Keratinocyte (primary cell): Measurements from ENCODE around the gene CAST. TPM values are rescaled to one million over a fixed set of nuclear protein-coding genes. Genes with fewer than 3 reads are reported as not detected.

Experiments used
- DNase-seq: peaks from one replicate; pipeline ENCODE4 v3.0.0-alpha.2; 2011; ENCODE audit warnings: low read depth, missing footprints, low spot score
- FAIRE-seq: peaks from 2 replicates; lab custom pipeline; 2011; peaks lifted over from hg19 to GRCh38; lab: Jason Lieb, UNC
- H2AFZ ChIP-seq: 2 replicates; pipeline ENCODE4 v1.6.0; 2012; ENCODE audit warnings: low read length, control low read depth, inconsistent platforms; ENCODE audit not compliant: control insufficient read depth
- H3K27ac ChIP-seq: 2 replicates; pipeline ENCODE4 v1.5.1; 2011; ENCODE audit warnings: low read length; ENCODE audit not compliant: control insufficient read depth, insufficient read depth
- H3K27me3 ChIP-seq: 3 replicates; pipeline ENCODE4 v1.6.0; 2011; ENCODE audit warnings: low read length; ENCODE audit not compliant: control insufficient read depth, insufficient read depth; ENCODE audit errors: extremely low read depth
- H3K36me3 ChIP-seq, 2 experiments: 2 replicates in 1 of 2; 3 replicates in 1 of 2; pipeline ENCODE4 v1.5.1; 2011; ENCODE audit warnings: low read length in 2 of 2, mild to moderate bottlenecking in 1 of 2; ENCODE audit not compliant: control insufficient read depth in 2 of 2, insufficient read depth in 2 of 2; ENCODE audit errors: extremely low read depth in 1 of 2
- H3K4me1 ChIP-seq: 3 replicates; pipeline ENCODE4 v1.5.1; 2011; ENCODE audit warnings: low read length; ENCODE audit not compliant: control insufficient read depth, insufficient read depth; ENCODE audit errors: extremely low read depth
- H3K4me2 ChIP-seq: 3 replicates; pipeline ENCODE4 v1.6.0; 2011; ENCODE audit warnings: low read depth, low read length; ENCODE audit not compliant: control insufficient read depth, insufficient read depth; ENCODE audit errors: extremely low read depth
- H3K4me3 ChIP-seq, 3 experiments: fragments of 200-600 bp in 1 of 3; sonication (generic) in 1 of 3; 2 replicates in 2 of 3; 3 replicates in 1 of 3; pipeline ENCODE4 v1.5.1; 2011 to 2016; ENCODE audit warnings: low read length in 3 of 3, mild to moderate bottlenecking in 3 of 3, control low read depth in 2 of 3, inconsistent platforms in 1 of 3, low read depth in 1 of 3, mixed read lengths in 1 of 3, mixed run types in 1 of 3, moderate library complexity in 1 of 3; ENCODE audit not compliant: control insufficient read depth in 2 of 3, insufficient read depth in 2 of 3; ENCODE audit errors: extremely low read depth in 1 of 3
- H3K79me2 ChIP-seq: 2 replicates; pipeline ENCODE4 v1.6.0; 2012; ENCODE audit warnings: low read length; ENCODE audit not compliant: control insufficient read depth, insufficient read depth
- H3K9ac ChIP-seq: 3 replicates; pipeline ENCODE4 v1.6.0; 2011; ENCODE audit warnings: low read length; ENCODE audit not compliant: control insufficient read depth, insufficient read depth; ENCODE audit errors: extremely low read depth
- H3K9me1 ChIP-seq: 3 replicates; pipeline ENCODE4 v1.6.0; 2011; ENCODE audit warnings: low read length; ENCODE audit not compliant: control insufficient read depth, insufficient read depth; ENCODE audit errors: extremely low read depth
- H3K9me3 ChIP-seq: 2 replicates; pipeline ENCODE4 v1.5.1; 2012; ENCODE audit warnings: low read depth, low read length; ENCODE audit not compliant: control insufficient read depth
- H4K20me1 ChIP-seq: 3 replicates; pipeline ENCODE4 v1.6.0; 2011; ENCODE audit warnings: low read length; ENCODE audit not compliant: control insufficient read depth, insufficient read depth; ENCODE audit errors: extremely low read depth
- EZH2 ChIP-seq: IDR thresholded peaks from one replicate; pipeline ENCODE4 v1.6.1; 2012; ENCODE audit warnings: inconsistent platforms, mild to moderate bottlenecking, low read length, moderate library complexity
- dilution Hi-C: fragments of 300-500 bp; cut with MboI; formaldehyde crosslinking; loops from one replicate; pipeline ENCODE4 v1.7.0; 2020; ENCODE audit warnings: low sequenced_read_pairs; ENCODE audit not compliant: extremely low pct_ligation_motif_present
- polyA plus RNA-seq, 5 experiments: library from polyadenylated mRNA; depleted of rRNA in 3 of 5; stranded (reverse) in 3 of 5; stranded (forward) in 1 of 5; unstranded in 1 of 5; fragments of >200 nt; gene quantifications; 1 replicate in 1 of 5; 2 replicates in 3 of 5; 3 replicates in 1 of 5; pipeline versions ENCODE4 v1.2.1 to v1.2.3, GENCODE V29; 2011 to 2012; ENCODE audit warnings: missing spikeins in 2 of 5, low read depth in 1 of 5, low replicate concordance in 1 of 5
- TF ChIP-seq, protein P1 (sequence below), 3 experiments: IDR thresholded peaks in 1 of 3; conservative IDR thresholded peaks in 1 of 3; optimal IDR thresholded peaks in 1 of 3; 2 replicates in 2 of 3; 3 replicates in 1 of 3; pipeline versions ENCODE3 to v1.5.1; 2011; ENCODE audit warnings: low read length in 3 of 3, mild to moderate bottlenecking in 3 of 3, moderate library complexity in 2 of 3, control low read depth in 1 of 3, inconsistent platforms in 1 of 3; ENCODE audit not compliant: insufficient read depth in 2 of 3; ENCODE audit errors: extremely low read depth in 1 of 3

CAST gene
- polyA plus RNA-seq, 1 donor (not counting 4 experiments of a cell fraction or from before 2014, with no cell fraction given), result 238 TPM

DNA sequence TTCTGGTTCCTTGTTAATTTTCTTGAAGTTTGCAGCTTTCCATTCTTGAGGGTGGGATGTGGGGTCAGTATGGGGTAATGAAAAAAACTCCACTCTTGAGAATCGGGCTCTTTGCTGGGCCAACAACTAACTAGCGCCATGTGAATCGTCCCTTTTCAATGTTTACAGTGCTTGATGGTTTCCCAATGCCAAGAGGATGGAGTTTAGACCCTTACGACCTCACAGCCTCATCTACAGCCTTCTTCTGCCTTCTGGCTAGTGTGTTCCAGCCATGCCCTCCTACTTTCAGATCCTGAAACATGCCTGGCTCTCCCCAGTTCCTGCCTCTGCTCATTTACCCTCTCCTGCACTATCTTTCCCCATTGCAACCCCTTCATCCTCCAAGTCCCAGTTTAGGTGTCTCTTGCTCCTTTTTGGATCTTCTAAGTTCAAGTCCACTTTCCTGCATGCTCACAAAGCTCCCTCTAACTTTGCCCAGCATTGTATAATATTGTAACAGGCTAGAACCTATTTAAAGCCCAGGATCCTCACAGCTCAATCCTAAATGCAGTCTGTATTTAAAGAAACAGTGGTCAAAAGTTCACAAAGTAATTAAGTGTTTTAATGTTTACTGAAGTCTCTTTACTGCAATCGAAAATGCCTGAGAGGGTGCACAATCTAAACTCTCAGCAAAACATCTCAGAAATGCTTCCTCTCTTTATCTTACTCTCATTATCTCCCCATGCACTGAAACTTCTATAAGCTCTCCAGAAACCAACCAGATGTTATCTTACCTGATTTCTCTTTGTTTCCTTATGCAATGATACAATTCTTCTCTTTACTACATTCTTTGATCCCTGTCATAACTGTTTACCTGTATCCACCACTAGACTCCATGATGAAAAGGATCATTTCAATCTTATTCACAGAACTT is 20.6 kb upstream of the CAST start:
- H3K4me2 ChIP-seq, result no peak overlapping the region
- no peak for FAIRE-seq

DNA sequence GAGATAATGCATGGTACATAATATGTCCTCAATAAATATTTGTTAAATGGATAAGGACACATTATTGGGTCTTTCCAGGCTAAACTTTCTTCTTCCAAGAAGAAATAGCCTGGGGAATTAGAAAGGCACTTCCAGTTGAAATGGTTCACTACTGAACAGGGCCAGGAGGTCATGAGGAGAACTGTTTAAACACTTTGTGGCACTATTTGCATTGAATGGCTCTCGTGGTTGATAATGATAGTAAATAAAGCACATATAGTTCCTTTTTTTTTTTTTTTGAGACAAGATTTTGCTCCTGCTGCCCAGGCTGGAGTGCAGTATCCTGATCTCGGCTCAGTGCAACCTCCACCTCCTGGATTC is 19.9 kb upstream of the CAST start:
- Histone ChIP-seq H2AFZ (no peak overlapping the region), H3K36me3 (no peaks in the 10 kb centered on the region), H3K27me3 (no peaks in the 10 kb centered on the region), H3K9me1 (no peaks in the 10 kb centered on the region), H3K4me3 (no peak overlapping the region), H3K79me2 (no peaks in the 10 kb centered on the region), H4K20me1 (no peaks in the 10 kb centered on the region), H3K27ac (no peak overlapping the region), H3K9ac (no peak overlapping the region), H3K4me1 (peaks cover under 1% of the 10 kb centered on the region), H3K9me3 (no peaks in the 10 kb centered on the region), H3K4me2 (no peak overlapping the region)
- dilution Hi-C loops, result no loop called here
- TF ChIP-seq EZH2, result no peak
- TF ChIP-seq, protein P1, sequence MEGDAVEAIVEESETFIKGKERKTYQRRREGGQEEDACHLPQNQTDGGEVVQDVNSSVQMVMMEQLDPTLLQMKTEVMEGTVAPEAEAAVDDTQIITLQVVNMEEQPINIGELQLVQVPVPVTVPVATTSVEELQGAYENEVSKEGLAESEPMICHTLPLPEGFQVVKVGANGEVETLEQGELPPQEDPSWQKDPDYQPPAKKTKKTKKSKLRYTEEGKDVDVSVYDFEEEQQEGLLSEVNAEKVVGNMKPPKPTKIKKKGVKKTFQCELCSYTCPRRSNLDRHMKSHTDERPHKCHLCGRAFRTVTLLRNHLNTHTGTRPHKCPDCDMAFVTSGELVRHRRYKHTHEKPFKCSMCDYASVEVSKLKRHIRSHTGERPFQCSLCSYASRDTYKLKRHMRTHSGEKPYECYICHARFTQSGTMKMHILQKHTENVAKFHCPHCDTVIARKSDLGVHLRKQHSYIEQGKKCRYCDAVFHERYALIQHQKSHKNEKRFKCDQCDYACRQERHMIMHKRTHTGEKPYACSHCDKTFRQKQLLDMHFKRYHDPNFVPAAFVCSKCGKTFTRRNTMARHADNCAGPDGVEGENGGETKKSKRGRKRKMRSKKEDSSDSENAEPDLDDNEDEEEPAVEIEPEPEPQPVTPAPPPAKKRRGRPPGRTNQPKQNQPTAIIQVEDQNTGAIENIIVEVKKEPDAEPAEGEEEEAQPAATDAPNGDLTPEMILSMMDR (optimal IDR thresholded peaks at IDR 0.05 in 1 of 3, IDR thresholded peaks at IDR 0.05 in 1 of 3, conservative IDR thresholded peaks at IDR 0.05 in 1 of 3; ENCODE audit: extremely low read depth in 1 of 3, insufficient read depth in 2 of 3, low read length in 3 of 3), result no peak
- DNase-seq, result no peak
- FAIRE-seq, result no peak

More for the DNA sequence above, 20.6 kb upstream of the CAST start:
- no peak for DNase-seq
- Histone ChIP-seq H3K36me3 (no peaks in the 10 kb centered on the region), H3K27ac (no peak overlapping the region), H3K4me1 (peaks cover 3% of the 10 kb centered on the region), H3K9ac (no peak overlapping the region), H3K9me3 (no peaks in the 10 kb centered on the region), H4K20me1 (no peaks in the 10 kb centered on the region), H3K4me3 (no peak overlapping the region), H2AFZ (peak overlapping the region; percentile 13), H3K27me3 (no peaks in the 10 kb centered on the region), H3K79me2 (no peaks in the 10 kb centered on the region), H3K9me1 (no peaks in the 10 kb centered on the region)
- dilution Hi-C loops, result no loop called here
- no peak for TF ChIP-seq EZH2
- TF ChIP-seq, protein P1 (optimal IDR thresholded peaks at IDR 0.05 in 1 of 3, IDR thresholded peaks at IDR 0.05 in 1 of 3, conservative IDR thresholded peaks at IDR 0.05 in 1 of 3; ENCODE audit: extremely low read depth in 1 of 3, insufficient read depth in 2 of 3, low read length in 3 of 3), result no peak
